PFSK-1 (cell line): Measurements from ENCODE around the gene DIP2C.

Experiments
- FOXP2 ChIP-seq: optimal IDR thresholded peaks from 2 replicates; pipeline ENCODE3; 2011; ENCODE audit warnings: borderline replicate concordance, control low read depth, inconsistent platforms; ENCODE audit not compliant: insufficient read depth; ENCODE audit errors: extremely low read length, extremely low read depth
- POLR2AphosphoS5 ChIP-seq: IDR thresholded peaks from 2 replicates; pipeline ENCODE4 v1.6.1; 2012; ENCODE audit warnings: low read depth, mild to moderate bottlenecking, control low read depth, low read length, moderate library complexity
- SIN3A ChIP-seq: IDR thresholded peaks from 2 replicates; pipeline ENCODE4 v1.6.1; 2012; ENCODE audit warnings: mild to moderate bottlenecking, low read length, moderate library complexity, borderline replicate concordance; ENCODE audit not compliant: insufficient read depth
- TAF1 ChIP-seq: IDR thresholded peaks from 2 replicates; pipeline ENCODE4 v1.6.1; 2012; ENCODE audit warnings: low read length, control low read depth, borderline replicate concordance; ENCODE audit not compliant: insufficient read depth
- TF ChIP-seq, protein P1 (sequence below), 2 experiments: IDR thresholded peaks; 2 replicates each; pipeline versions ENCODE4 v1.6.1 to v1.8.0; 2011 to 2012; ENCODE audit warnings: low read depth in 2 of 2, low read length in 2 of 2, control low read depth in 1 of 2, inconsistent platforms in 1 of 2, mild to moderate bottlenecking in 1 of 2, moderate library complexity in 1 of 2; ENCODE audit not compliant: insufficient read depth in 1 of 2

Gene DIP2C

DNA sequence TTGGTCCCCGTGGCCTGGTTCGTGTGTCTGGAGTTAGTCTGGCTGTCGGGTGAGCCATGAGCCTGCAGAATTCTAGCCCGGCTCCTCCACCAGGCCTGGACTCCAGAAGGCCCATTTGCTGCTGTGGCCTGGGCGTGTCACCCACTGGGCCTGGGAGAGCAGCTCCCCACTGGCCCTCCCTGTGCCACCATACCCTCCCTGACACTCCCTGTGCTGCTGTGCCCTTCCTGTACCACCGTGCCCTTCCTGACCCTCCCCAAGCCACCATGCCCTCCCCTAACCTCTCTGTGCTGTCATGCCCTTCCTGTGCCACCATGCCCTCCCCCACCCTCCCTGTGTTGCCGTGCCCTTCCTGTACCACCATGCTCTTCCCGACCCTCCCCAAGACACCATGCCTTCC is 39.1 kb upstream of the DIP2C start:
- TF ChIP-seq POLR2AphosphoS5 (no peak), SIN3A (no peak), TAF1 (no peak), FOXP2 (no peak)
- TF ChIP-seq, protein P1, sequence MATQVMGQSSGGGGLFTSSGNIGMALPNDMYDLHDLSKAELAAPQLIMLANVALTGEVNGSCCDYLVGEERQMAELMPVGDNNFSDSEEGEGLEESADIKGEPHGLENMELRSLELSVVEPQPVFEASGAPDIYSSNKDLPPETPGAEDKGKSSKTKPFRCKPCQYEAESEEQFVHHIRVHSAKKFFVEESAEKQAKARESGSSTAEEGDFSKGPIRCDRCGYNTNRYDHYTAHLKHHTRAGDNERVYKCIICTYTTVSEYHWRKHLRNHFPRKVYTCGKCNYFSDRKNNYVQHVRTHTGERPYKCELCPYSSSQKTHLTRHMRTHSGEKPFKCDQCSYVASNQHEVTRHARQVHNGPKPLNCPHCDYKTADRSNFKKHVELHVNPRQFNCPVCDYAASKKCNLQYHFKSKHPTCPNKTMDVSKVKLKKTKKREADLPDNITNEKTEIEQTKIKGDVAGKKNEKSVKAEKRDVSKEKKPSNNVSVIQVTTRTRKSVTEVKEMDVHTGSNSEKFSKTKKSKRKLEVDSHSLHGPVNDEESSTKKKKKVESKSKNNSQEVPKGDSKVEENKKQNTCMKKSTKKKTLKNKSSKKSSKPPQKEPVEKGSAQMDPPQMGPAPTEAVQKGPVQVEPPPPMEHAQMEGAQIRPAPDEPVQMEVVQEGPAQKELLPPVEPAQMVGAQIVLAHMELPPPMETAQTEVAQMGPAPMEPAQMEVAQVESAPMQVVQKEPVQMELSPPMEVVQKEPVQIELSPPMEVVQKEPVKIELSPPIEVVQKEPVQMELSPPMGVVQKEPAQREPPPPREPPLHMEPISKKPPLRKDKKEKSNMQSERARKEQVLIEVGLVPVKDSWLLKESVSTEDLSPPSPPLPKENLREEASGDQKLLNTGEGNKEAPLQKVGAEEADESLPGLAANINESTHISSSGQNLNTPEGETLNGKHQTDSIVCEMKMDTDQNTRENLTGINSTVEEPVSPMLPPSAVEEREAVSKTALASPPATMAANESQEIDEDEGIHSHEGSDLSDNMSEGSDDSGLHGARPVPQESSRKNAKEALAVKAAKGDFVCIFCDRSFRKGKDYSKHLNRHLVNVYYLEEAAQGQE (IDR thresholded peaks at IDR 0.05; ENCODE audit: insufficient read depth in 1 of 2, low read depth in 2 of 2, low read length in 2 of 2): no peak

DNA sequence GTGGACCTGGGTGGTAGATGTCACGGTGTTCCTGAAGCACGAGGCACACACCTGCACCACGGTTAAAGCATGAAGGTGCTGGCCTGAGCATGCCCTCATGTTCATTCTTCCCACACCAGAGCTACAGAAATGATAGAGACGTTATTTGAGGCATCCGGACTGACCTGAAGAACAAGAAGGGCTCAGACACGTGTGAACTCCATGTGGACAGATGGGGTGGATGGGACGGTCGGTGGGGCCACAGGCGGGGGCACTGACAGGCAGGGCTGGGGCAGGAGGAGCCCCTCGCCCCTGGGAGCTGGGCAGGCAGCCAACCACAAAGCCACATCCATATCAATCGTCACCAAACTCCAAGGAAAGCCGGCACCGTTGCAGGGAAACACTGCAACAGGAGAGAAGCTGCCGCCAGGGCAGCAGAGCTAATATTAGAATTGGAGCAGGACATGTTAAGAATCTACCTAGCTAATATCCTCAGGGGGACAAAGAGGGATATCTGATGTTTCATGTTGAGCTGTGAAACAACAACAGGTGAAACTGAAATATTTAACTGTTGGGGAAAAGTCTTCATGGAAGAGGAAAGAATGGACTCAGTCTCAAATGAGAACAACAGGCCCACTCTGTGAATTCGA is 37.8 kb upstream of the DIP2C start:
- TF ChIP-seq, protein P1 (IDR thresholded peaks at IDR 0.05; ENCODE audit: insufficient read depth in 1 of 2, low read depth in 2 of 2, low read length in 2 of 2): no peak
- TF ChIP-seq TAF1 (no peak), POLR2AphosphoS5 (no peak)

DNA sequence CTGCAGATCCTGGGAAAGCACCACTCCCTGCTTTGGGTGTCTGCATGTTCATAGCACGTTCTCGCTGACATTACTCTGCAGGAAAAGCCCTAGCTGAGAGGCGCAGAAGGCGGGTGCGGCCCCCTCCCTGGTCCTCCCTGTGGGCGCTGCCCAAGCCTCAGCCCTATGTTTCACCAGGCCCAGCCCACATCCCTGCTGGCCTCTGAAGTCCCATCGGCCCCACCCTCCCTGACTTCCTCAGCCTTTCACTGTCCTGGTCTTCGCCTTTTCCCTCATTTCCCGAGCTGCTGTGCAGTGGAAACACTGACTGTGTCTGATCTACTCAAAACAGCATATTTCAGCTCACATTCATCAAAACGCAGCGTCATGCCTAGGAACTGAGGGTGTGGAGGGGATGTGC is 36.3 kb upstream of the DIP2C start:
- TF ChIP-seq SIN3A: no peak

DNA sequence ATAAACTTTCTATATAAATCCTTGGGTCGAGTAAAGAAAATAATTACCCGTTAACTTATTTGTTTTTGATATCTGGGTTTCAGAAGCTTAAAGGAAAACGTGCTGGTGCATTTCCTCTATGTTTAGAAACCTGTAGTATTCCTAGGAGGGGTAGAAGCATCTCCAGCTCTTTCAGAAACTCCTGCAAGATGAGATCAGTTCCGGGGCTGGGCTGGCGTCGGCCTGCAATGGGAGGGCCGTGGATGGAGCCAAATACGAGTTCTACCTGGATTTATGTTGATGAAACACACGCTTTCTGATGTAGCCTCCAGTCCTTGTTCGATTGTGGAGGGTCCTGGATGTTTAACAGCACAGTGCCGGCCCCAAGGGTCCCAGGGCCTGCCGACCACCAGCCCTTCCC is 35.8 kb upstream of the DIP2C start:
- TF ChIP-seq TAF1: no peak
- TF ChIP-seq, protein P1 (IDR thresholded peaks at IDR 0.05; ENCODE audit: insufficient read depth in 1 of 2, low read depth in 2 of 2, low read length in 2 of 2): no peak
- TF ChIP-seq SIN3A: no peak
- TF ChIP-seq POLR2AphosphoS5: no peak
- TF ChIP-seq FOXP2: no peak

DNA sequence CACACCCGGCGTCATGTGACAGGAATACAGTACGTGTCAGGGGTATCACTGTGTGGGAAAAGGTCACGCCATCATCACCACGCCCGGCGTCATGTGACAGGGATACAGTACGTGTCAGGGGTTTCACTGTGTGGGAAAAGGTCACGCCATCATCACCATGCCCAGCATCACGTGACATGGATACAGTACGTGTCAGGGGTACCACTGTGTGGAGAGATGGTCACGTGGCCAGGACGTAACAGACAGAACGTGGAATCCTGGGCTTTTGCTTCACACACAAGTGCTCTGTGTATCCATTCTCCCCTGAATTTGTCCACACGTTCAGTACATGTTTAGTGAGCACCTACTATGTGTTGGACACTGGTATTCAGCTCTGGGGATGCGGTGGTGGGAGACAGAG is 34.5 kb upstream of the DIP2C start:
- TF ChIP-seq POLR2AphosphoS5 (no peak), FOXP2 (no peak)

GRCh38 chr10:722281-723060 is 33.0 kb upstream of the DIP2C start:
- TF ChIP-seq POLR2AphosphoS5 (no peak), FOXP2 (no peak), TAF1 (no peak), SIN3A (no peak)
- TF ChIP-seq, protein P1 (IDR thresholded peaks at IDR 0.05; ENCODE audit: insufficient read depth in 1 of 2, low read depth in 2 of 2, low read length in 2 of 2): no peak
